Peyer's patch (tissue), 4 donors: ENCODE measurements around the gene SCP2. TPM values are rescaled to one million over a fixed set of nuclear protein-coding genes. Genes with fewer than 3 reads are reported as not detected.

Experiments
- DNase-seq, 3 donors: peaks; one replicate each; pipeline ENCODE4 v3.0.0-alpha.2; 2017 to 2019
- H3K27ac ChIP-seq, 4 donors: fragments of 200-600 bp; sonication (generic); one replicate each; pipeline ENCODE4 v1.5.1; 2016 to 2019
- H3K27me3 ChIP-seq, 2 donors: fragments of 200-600 bp; sonication (generic); one replicate each; pipeline ENCODE4 v1.5.1; 2019
- H3K36me3 ChIP-seq, 3 donors: fragments of 200-600 bp; sonication (generic); one replicate each; pipeline ENCODE4 v1.5.1; 2016 to 2019
- H3K4me1 ChIP-seq, 4 donors: fragments of 200-600 bp; sonication (generic); one replicate each; pipeline ENCODE4 v1.5.1; 2016 to 2019
- H3K4me3 ChIP-seq, 4 donors: fragments of 200-600 bp; sonication (generic); 1 replicate in 3 of 4; 2 replicates in 1 of 4; pipeline ENCODE4 v1.5.1; 2016 to 2019; ENCODE audit warnings: mild to moderate bottlenecking in 1 of 4
- H3K9me3 ChIP-seq, 4 donors: fragments of 200-600 bp; sonication (generic); one replicate each; pipeline ENCODE4 v1.5.1; 2016 to 2019; ENCODE audit warnings: mild to moderate bottlenecking in 1 of 4
- POLR2A ChIP-seq, 2 donors: fragments of 450-650 bp; IDR thresholded peaks; one replicate each; pipeline ENCODE4 v1.5.1; 2017; ENCODE audit warnings: antibody characterized with exemption in 2 of 2, mild to moderate bottlenecking in 2 of 2, moderate library complexity in 2 of 2
- total RNA-seq, 4 donors: library from RNA; depleted of rRNA; stranded (reverse); fragments of >200 nt; gene quantifications; one replicate each; pipeline ENCODE4 v1.1.0, GENCODE V29; 2016
- TF ChIP-seq, protein P1 (sequence below), 6 experiments: fragments of 450-650 bp in 4 of 6; fragments of 200-600 bp in 2 of 6; sonication (generic) in 1 of 6; IDR thresholded peaks; one replicate each; pipeline ENCODE4 v1.5.1; 2017 to 2019; ENCODE audit warnings: antibody characterized with exemption in 6 of 6, mild to moderate bottlenecking in 3 of 6, moderate library complexity in 1 of 6

Gene SCP2
- total RNA-seq, 4 donors from 2014 or later, result 161 to 402 (median 219) TPM

- no peak for TF ChIP-seq POLR2A (IDR thresholded peaks at IDR 0.05)
- TF ChIP-seq, protein P1, sequence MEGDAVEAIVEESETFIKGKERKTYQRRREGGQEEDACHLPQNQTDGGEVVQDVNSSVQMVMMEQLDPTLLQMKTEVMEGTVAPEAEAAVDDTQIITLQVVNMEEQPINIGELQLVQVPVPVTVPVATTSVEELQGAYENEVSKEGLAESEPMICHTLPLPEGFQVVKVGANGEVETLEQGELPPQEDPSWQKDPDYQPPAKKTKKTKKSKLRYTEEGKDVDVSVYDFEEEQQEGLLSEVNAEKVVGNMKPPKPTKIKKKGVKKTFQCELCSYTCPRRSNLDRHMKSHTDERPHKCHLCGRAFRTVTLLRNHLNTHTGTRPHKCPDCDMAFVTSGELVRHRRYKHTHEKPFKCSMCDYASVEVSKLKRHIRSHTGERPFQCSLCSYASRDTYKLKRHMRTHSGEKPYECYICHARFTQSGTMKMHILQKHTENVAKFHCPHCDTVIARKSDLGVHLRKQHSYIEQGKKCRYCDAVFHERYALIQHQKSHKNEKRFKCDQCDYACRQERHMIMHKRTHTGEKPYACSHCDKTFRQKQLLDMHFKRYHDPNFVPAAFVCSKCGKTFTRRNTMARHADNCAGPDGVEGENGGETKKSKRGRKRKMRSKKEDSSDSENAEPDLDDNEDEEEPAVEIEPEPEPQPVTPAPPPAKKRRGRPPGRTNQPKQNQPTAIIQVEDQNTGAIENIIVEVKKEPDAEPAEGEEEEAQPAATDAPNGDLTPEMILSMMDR (IDR thresholded peaks at IDR 0.05), result no peak
- no peaks in the 10 kb centered on the region for H3K4me1 ChIP-seq
- peaks cover 0 to 15% (median 0%) of the 10 kb centered on the region in 3 donors for H3K36me3 ChIP-seq
- H3K27ac ChIP-seq, result no peak overlapping the region
- H3K4me3 ChIP-seq, result no peak overlapping the region
- no peaks in the 10 kb centered on the region for H3K27me3 ChIP-seq
- no peaks in the 10 kb centered on the region for H3K9me3 ChIP-seq
- no peak for DNase-seq
Observed at GRCh38 chr1:52913537-52913936, 13.5 kb upstream of the SCP2 start.

DNA sequence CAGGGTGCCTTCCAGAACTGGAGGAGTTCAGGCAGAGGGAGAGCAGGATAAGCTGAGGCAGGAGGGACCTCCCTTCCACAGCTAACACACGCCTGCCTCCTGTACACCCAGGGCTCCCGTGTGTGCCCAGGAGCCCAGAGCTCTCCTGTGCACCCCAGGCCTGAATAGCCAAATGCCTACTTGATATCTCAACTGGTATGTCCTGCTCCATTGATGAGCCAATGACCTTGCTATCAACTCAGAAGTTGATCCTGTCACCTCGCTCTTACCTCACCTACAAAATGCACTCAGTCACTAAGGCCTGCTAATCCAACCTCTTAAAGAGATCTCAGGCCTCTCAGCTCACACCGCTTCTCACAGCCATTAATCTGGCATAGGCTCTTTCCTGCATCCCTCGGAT, 12.6 kb upstream of the SCP2 start:
- TF ChIP-seq, protein P1 (IDR thresholded peaks at IDR 0.05), result no peak
- TF ChIP-seq POLR2A (IDR thresholded peaks at IDR 0.05), result no peak
- no peak overlapping the region for H3K4me3 ChIP-seq
- H3K27ac ChIP-seq, result no peak overlapping the region
- no peaks in the 10 kb centered on the region for H3K9me3 ChIP-seq
- no peaks in the 10 kb centered on the region for H3K4me1 ChIP-seq
- DNase-seq, result no peak
- H3K36me3 ChIP-seq, result peaks cover 0 to 15% (median 0%) of the 10 kb centered on the region in 3 donors
- no peaks in the 10 kb centered on the region for H3K27me3 ChIP-seq

- no peak for DNase-seq
- Histone ChIP-seq H3K4me3 (no peak overlapping the region), H3K9me3 (no peaks in the 10 kb centered on the region), H3K27me3 (no peaks in the 10 kb centered on the region), H3K27ac (no peak overlapping the region), H3K4me1 (no peaks in the 10 kb centered on the region), H3K36me3 (peaks cover 0 to 15% (median 0%) of the 10 kb centered on the region in 3 donors)
- no peak for TF ChIP-seq POLR2A (IDR thresholded peaks at IDR 0.05)
- TF ChIP-seq, protein P1 (IDR thresholded peaks at IDR 0.05), result no peak
Observed at GRCh38 chr1:52915211-52915854, 11.7 kb upstream of the SCP2 start.

GRCh38 chr1:52915855-52916220, 11.2 kb upstream of the SCP2 start:
- Histone ChIP-seq H3K27me3 (no peaks in the 10 kb centered on the region), H3K27ac (no peak overlapping the region), H3K4me1 (no peaks in the 10 kb centered on the region), H3K36me3 (peaks cover 0 to 15% (median 0%) of the 10 kb centered on the region in 3 donors), H3K9me3 (no peaks in the 10 kb centered on the region), H3K4me3 (no peak overlapping the region)
- no peak for DNase-seq
- TF ChIP-seq, protein P1 (IDR thresholded peaks at IDR 0.05), result no peak
- no peak for TF ChIP-seq POLR2A (IDR thresholded peaks at IDR 0.05)

- Histone ChIP-seq H3K4me3 (no peak overlapping the region), H3K27ac (peak overlapping the region in 1 of 4 donors; percentile 35), H3K27me3 (no peaks in the 10 kb centered on the region), H3K36me3 (peaks cover 0 to 9% (median 0%) of the 10 kb centered on the region in 3 donors), H3K9me3 (no peaks in the 10 kb centered on the region), H3K4me1 (no peaks in the 10 kb centered on the region)
- TF ChIP-seq, protein P1 (IDR thresholded peaks at IDR 0.05), result no peak
- no peak for TF ChIP-seq POLR2A (IDR thresholded peaks at IDR 0.05)
- no peak for DNase-seq
Observed at GRCh38 chr1:52916241-52916975, 10.7 kb upstream of the SCP2 start.
